ENCODE data around the gene PITPNC1. TPM values are rescaled to one million over a fixed set of nuclear protein-coding genes. Genes with fewer than 3 reads are reported as not detected.
"Not testable (repeated sequence)": the region's sequence is repeated elsewhere in the genome, so short reads cannot be mapped to it uniquely, and the experiment has no call there.

PITPNC1 gene
- total RNA-seq, 1 experiment from 2014 or later: 4.2 TPM

GRCh38 chr17:67417507-67417906 lies 40.4 kb downstream of the PITPNC1 start:
- Histone ChIP-seq H3K9me3 (no peaks in the 10 kb centered on the region), H3K4me1 (no peaks in the 10 kb centered on the region), H3K4me3 (ENCODE audit: low read depth, low read length) (no peak overlapping the region), H3K27me3 (replicated peaks; ENCODE audit: control insufficient read depth, insufficient read depth, low read length) (no peaks in the 10 kb centered on the region), H3K36me3 (ENCODE audit: control insufficient read depth, insufficient read depth, low read length) (no peaks in the 10 kb centered on the region)
- no peak for TF ChIP-seq CTCF (IDR thresholded peaks at IDR 0.05; ENCODE audit: insufficient read depth in 1 of 2, low read depth in 1 of 2, low read length in 1 of 2, severe bottlenecking in 1 of 2, unreplicated experiment in 1 of 2)
- no peak for DNase-seq
- no peaks in the 10 kb centered on the region for H3K9me3 Mint-ChIP-seq (ENCODE audit: unreplicated experiment)
- intact Hi-C loops (cut with micrococcal nuclease; ENCODE audit: unreplicated experiment): no loop called here
- H3K4me3 Mint-ChIP-seq (ENCODE audit: unreplicated experiment): no peak overlapping the region
- no peaks in the 10 kb centered on the region for H3K36me3 Mint-ChIP-seq (ENCODE audit: insufficient read depth, unreplicated experiment)
- CTCF ChIA-PET: no interaction called here
- no TSS peak for BruUV-seq (replicated peaks)
- H3K27me3 Mint-ChIP-seq (ENCODE audit: insufficient read depth, unreplicated experiment): no peaks in the 10 kb centered on the region
- H3K27ac Mint-ChIP-seq (ENCODE audit: unreplicated experiment): no peak overlapping the region
- H3K4me1 Mint-ChIP-seq (ENCODE audit: low read depth, unreplicated experiment): no peaks in the 10 kb centered on the region
- POLR2A ChIA-PET: no interaction called here

GRCh38 chr17:67420994-67421393 lies 43.9 kb downstream of the PITPNC1 start:
- no peaks in the 10 kb centered on the region for H3K9me3 ChIP-seq
- TF ChIP-seq CTCF (IDR thresholded peaks at IDR 0.05; ENCODE audit: insufficient read depth in 1 of 2, low read depth in 1 of 2, low read length in 1 of 2, severe bottlenecking in 1 of 2, unreplicated experiment in 1 of 2): no peak
- no peak overlapping the region for H3K4me3 ChIP-seq (ENCODE audit: low read depth, low read length)
- Mint-ChIP-seq H3K27ac (ENCODE audit: unreplicated experiment) (no peak overlapping the region), H3K36me3 (ENCODE audit: insufficient read depth, unreplicated experiment) (no peaks in the 10 kb centered on the region), H3K9me3 (ENCODE audit: unreplicated experiment) (no peaks in the 10 kb centered on the region), H3K4me3 (ENCODE audit: unreplicated experiment) (no peak overlapping the region), H3K27me3 (ENCODE audit: insufficient read depth, unreplicated experiment) (no peaks in the 10 kb centered on the region), H3K4me1 (ENCODE audit: low read depth, unreplicated experiment) (peaks cover 20% of the 10 kb centered on the region)
- POLR2A ChIA-PET: no interaction called here
- no peaks in the 10 kb centered on the region for H3K27me3 ChIP-seq (replicated peaks; ENCODE audit: control insufficient read depth, insufficient read depth, low read length)
- H3K36me3 ChIP-seq (ENCODE audit: control insufficient read depth, insufficient read depth, low read length): no peaks in the 10 kb centered on the region
- CTCF ChIA-PET: no interaction called here
- no peak for DNase-seq
- BruUV-seq (replicated peaks): no TSS peak
- intact Hi-C loops (cut with micrococcal nuclease; ENCODE audit: unreplicated experiment): no loop called here
- no peaks in the 10 kb centered on the region for H3K4me1 ChIP-seq

DNA sequence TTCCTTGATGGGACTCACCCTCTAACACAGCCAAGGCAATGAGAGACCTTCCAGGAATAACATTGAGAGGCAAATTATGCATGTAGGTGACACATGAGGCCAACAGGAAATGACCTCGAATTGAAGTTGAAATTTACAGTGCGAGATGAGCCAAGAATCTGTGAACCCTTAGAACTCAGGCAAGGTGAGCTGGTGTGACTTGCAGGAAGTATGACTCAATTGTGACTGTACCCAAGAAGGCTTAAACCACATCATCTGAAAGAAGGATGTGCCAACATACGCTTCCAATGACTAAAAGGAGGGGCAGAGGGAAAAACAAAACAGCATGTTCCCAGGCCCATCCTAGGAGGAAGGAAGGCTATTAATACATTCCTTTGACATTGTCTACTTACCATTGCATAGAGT lies 44.8 kb downstream of the PITPNC1 start:
- TF ChIP-seq CTCF (IDR thresholded peaks at IDR 0.05; ENCODE audit: insufficient read depth in 1 of 2, low read depth in 1 of 2, low read length in 1 of 2, severe bottlenecking in 1 of 2, unreplicated experiment in 1 of 2): no peak
- POLR2A ChIA-PET: no interaction called here
- H3K4me3 Mint-ChIP-seq (ENCODE audit: unreplicated experiment): no peak overlapping the region
- no peak overlapping the region for H3K4me3 ChIP-seq (ENCODE audit: low read depth, low read length)
- no peaks in the 10 kb centered on the region for H3K9me3 ChIP-seq
- H3K27ac Mint-ChIP-seq (ENCODE audit: unreplicated experiment): no peak overlapping the region
- H3K4me1 Mint-ChIP-seq (ENCODE audit: low read depth, unreplicated experiment): peaks cover 20% of the 10 kb centered on the region
- no peaks in the 10 kb centered on the region for H3K27me3 Mint-ChIP-seq (ENCODE audit: insufficient read depth, unreplicated experiment)
- H3K4me1 ChIP-seq: no peaks in the 10 kb centered on the region
- no peak for DNase-seq
- H3K27me3 ChIP-seq (replicated peaks; ENCODE audit: control insufficient read depth, insufficient read depth, low read length): no peaks in the 10 kb centered on the region
- no peaks in the 10 kb centered on the region for H3K36me3 ChIP-seq (ENCODE audit: control insufficient read depth, insufficient read depth, low read length)
- no peaks in the 10 kb centered on the region for H3K36me3 Mint-ChIP-seq (ENCODE audit: insufficient read depth, unreplicated experiment)
- BruUV-seq (replicated peaks): no TSS peak
- intact Hi-C loops (cut with micrococcal nuclease; ENCODE audit: unreplicated experiment): no loop called here
- H3K9me3 Mint-ChIP-seq (ENCODE audit: unreplicated experiment): no peaks in the 10 kb centered on the region
- CTCF ChIA-PET: no interaction called here

DNA sequence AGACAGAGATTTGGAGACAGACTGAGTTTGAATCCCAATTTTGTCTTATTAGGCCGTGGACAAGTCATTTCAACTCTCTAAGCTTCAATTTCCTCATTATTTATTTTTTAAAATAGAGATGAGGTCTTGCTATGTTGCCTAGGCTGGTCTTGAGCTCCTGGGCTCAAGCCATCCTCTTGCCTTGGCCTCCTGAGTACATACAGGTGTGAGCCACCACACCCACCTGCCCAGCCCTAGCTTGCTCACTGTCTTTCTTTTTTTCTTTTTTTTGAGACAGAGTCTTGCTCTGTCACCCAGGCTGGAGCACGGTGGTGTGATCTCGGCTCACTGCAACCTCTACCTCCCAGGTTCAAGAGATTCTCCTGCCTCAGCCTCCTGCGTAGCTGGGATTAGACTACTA lies 45.2 kb downstream of the PITPNC1 start:
- DNase-seq; BruUV-seq (replicated peaks); intact Hi-C loops (cut with micrococcal nuclease; ENCODE audit: unreplicated experiment): not testable (repeated sequence)

More for the DNA sequence above, 45.2 kb downstream of the PITPNC1 start:
- peaks cover 20% of the 10 kb centered on the region for H3K4me1 Mint-ChIP-seq (ENCODE audit: low read depth, unreplicated experiment)
- H3K27ac Mint-ChIP-seq (ENCODE audit: unreplicated experiment); H3K4me1 ChIP-seq; H3K27me3 Mint-ChIP-seq (ENCODE audit: insufficient read depth, unreplicated experiment); H3K36me3 ChIP-seq (ENCODE audit: control insufficient read depth, insufficient read depth, low read length); POLR2A ChIA-PET; H3K9me3 ChIP-seq; H3K36me3 Mint-ChIP-seq (ENCODE audit: insufficient read depth, unreplicated experiment); H3K4me3 ChIP-seq (ENCODE audit: low read depth, low read length); H3K27me3 ChIP-seq (replicated peaks; ENCODE audit: control insufficient read depth, insufficient read depth, low read length); CTCF ChIA-PET; H3K4me3 Mint-ChIP-seq (ENCODE audit: unreplicated experiment); H3K9me3 Mint-ChIP-seq (ENCODE audit: unreplicated experiment): not testable (repeated sequence)
